Stimulated activated CD4-positive, alpha-beta T cell treated with anti-CD3 and anti-CD28 coated beads, TNF-alpha, amount 100 ng/mL, for 4 hours (primary cell): ENCODE measurements around the gene AIMP2.
A peak's percentile ranks its signal among the peaks of the same experiment; 100 is the strongest.
"Not testable (repeated sequence)": the region's sequence is repeated elsewhere in the genome, so short reads cannot be mapped to it uniquely, and the experiment has no call there.

Source experiments
- DNase-seq, 3 experiments: peaks; one replicate each; pipeline ENCODE4 v3.0.0-alpha.2; 2020; ENCODE audit warnings: low read depth in 3 of 3

AIMP2 gene

DNA sequence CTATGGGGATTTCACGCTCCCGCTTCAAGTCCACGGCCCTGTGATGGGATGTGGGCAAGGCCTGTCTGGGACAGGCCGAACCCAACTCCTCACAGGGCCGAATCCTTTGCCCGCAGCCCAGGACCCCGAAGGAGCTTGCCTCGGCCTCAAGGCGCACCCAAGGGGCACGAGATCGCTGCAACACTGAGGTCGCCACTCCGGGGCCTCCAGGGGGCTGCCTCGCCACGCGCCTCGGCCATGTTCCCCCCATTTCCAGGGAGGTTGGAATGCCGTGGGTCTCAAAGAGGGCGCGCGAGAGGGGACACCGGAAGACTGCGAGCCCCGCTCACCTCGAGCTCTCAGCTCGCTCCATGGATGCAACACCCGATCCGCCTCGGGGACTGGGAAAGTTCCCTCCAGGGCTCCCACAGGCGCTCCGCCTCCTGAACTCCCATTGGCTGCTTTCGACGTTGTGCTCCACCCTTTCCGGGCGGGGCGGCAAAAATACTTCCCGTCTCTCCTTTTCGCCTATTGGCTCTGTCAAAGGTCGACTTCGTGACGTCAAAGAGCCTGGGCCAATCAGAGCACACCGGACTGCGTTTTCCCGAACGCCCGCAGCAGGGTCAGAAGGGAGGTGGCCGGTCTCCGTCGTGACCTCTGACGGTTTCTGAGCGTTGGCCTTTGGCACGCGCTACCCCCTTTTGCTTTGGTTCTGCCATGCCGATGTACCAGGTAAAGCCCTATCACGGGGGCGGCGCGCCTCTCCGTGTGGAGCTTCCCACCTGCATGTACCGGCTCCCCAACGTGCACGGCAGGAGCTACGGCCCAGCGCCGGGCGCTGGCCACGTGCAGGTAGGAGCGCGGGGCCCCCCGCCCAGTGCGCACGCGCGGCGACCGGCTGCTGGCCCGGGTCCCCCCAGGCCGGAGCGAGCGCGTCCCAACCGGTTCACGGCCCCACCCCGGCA lies at the start of gene AIMP2, which contains the start of gene PMS2:
Gene AIMP2, plus strand, starts transcription at position 605 of the 944 bp plus-strand sequence. Its CDS starts 92 bp downstream, at position 697.
Gene PMS2, minus strand, starts transcription at position 382 of the 944 bp plus-strand sequence. Its CDS starts 30 bp downstream, at position 352.
- peak; percentile 89 to 95 (median 93) for DNase-seq

DNA sequence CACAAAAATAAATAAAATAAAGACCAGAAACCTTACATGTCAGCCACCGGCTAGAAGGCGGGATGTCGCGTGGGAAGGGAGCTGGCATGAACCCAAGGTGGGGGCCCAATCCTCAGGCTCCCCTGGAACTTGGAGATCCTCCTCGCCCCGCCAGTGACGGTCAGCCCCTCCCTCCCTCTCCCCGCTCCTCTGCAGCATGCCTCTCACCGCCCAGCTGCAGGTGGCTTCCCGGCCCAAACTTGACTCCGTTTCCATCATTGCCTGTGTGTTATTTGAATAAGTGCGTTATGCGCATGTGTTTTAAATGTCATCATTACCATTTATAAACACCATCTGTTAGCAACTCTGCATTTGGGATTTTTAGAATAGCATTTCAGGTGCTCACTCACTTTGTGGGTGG lies 45.9 kb upstream of the AIMP2 start:
- not testable (repeated sequence) for DNase-seq

DNA sequence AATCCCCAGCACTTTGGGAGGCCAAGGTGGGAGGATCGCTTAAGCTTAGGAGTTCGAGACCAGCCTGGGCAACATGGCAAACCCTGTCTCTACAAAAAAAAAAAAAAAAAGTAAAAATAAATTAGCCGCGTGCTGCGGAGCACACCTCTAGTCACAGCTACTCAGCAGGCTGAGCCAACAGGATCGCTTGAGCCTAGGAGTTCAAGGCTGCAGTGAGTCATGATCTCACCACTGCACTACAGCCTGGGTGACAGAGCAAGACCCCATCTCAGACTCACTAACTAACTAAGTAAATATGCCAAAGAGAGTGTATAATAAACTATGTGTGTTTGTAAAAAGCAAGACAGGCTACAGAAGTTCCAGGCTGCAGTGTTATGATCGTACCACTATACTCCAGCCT lies 45.3 kb upstream of the AIMP2 start:
- not testable (repeated sequence) for DNase-seq

DNA sequence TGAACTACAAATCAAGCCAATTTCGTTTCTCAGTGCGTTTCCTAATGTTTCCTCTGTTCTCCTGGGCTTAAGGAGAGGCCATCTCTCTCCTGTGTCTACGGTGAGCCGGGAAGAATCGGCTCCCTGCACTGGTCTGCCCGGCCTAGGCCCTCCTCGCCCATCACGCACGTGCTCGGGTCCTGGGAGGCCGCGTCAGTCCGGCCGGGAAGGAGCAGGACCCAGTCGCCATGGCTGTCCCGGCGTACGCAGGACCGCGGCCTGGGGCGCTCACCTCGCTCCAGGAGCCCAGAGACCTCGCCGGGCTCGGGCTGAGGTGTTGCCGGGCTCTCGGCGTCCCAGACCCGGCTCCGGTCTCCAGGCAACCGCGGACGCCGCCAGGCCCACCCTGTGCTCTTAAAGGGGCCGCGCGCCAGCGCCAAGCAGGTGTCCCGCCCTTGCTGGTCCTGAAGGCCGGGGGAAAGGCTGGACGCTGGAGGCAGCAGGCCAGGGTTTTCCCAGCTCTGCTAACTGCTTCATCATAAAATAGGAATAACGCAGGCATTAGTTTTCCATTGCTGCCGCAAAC lies 38.6 kb upstream of the AIMP2 start, which contains the start of gene RSPH10B:
Gene RSPH10B, minus strand, starts transcription at position 343 of the 565 bp plus-strand sequence. CDS start 3,573 bp downstream, outside the sequence.
- not testable (repeated sequence) for DNase-seq

DNA sequence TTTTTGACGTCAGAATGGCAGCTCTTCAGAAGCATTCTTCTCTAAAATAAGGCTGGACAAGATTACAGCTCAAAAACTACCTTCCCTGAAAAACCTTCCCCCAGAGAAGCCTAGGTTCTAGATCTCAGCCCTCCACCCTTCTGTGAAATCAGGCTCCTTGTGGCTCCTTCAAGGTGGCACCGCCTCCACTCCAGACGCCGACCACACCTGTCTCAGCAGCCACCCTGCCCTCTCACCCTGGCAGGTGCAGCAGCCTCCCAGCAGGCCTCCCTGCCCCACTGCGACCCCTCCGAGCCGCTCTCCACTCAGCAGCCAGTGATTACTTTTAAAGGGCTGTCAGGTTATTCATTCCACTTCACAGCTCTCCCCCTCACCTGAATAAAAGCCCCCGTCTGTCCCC lies 35.5 kb upstream of the AIMP2 start:
- not testable (repeated sequence) for DNase-seq

DNA sequence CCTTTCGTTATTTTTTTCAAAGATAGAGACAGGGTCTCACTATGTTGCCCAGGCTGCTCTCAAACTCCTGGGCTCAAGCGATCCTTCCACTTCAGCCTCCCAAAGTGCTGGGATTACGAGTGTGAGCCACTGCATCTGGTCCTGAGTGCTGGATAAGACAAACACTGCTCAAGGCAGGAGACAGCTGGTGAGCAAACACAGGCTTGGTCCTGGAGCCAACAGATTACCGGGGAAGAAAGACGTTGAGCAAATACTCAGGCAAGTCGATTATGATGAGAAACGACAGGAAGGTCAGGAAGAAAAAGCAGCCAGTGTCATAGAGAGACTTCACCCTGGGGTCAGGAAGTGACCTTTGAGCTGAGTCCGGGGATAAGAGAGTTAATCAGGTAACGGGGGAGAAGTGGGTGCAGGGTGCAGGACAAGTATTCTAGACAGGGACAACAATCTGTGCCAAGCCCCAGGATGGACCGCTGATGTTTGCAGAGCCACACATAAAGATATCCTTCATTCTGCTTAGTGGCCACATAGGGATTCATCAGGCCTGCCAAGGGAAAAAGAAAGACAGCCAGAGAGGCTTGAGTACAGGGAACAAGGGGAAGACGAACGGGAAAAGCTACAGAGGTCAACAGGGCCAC lies 29.3 kb upstream of the AIMP2 start:
- not testable (repeated sequence) for DNase-seq

DNA sequence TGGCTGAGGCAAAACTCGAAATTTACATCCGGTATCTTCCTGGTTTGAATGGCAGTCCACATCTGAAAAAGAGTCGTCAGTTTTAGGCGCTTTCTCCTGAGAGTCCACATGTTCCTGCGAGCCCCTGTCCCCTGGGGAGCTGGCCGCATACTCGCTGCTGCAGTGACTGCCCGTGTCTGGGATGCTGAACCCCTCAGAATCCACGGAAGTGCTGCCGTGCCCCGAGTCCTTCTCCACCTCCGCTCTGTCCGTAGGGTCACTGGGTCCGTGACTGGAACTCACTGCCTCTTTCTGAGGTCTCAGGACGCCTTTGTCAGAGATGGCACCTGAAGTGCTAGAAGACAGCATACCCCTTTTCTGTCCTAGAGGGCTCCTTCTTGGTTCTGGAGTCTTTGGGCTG lies 22.0 kb upstream of the AIMP2 start:
- not testable (repeated sequence) for DNase-seq

DNA sequence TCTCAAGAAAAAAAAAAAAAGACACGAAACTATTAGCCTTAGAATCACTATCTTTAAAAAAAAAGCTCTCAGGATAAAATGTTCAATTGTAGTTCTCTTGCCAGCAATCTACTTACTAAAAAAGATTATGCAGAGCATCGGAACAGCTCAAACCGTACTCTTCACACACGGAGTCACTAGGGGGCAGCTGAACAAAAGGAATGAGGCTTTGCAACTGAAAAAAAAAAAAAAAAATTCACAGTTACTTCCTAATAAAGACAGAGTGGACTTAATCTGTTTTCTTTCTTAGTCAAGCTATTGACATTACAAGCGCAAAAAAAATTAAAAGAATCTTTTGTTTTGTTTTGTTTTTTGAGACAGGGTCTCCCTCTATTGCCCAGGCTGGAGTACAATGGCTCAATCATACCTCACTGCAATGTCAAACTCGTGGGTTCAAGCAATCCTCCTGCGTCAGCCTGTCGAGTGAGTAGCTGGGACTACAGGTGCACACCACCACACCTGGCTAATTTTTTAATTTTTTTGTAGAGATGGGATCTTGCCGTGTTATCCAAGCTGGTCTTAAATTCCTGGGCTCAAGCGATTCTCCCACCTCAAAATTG lies 11.8 kb upstream of the AIMP2 start:
- peak in 2 of 3 experiments; percentile 13 to 35 for DNase-seq

DNA sequence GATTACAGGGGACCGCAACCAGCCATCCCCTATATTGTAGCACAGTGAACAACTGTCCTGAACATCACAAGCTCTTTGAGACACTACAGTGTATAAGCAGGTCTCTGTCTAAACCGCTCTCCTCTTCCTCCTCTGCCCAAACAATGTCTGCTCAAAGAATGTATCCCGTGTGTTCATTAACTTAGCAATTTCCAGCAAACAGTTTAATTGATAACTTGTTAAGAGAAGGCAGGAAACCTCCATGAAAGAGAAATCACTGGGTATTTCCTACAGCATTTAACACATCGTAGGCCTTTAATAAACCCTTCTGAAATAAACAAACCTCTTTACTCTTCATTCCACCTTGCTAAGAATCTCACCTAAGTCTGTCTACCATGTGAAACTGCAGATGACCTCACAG lies 1.7 kb upstream of the AIMP2 start:
- DNase-seq, result no peak

DNA sequence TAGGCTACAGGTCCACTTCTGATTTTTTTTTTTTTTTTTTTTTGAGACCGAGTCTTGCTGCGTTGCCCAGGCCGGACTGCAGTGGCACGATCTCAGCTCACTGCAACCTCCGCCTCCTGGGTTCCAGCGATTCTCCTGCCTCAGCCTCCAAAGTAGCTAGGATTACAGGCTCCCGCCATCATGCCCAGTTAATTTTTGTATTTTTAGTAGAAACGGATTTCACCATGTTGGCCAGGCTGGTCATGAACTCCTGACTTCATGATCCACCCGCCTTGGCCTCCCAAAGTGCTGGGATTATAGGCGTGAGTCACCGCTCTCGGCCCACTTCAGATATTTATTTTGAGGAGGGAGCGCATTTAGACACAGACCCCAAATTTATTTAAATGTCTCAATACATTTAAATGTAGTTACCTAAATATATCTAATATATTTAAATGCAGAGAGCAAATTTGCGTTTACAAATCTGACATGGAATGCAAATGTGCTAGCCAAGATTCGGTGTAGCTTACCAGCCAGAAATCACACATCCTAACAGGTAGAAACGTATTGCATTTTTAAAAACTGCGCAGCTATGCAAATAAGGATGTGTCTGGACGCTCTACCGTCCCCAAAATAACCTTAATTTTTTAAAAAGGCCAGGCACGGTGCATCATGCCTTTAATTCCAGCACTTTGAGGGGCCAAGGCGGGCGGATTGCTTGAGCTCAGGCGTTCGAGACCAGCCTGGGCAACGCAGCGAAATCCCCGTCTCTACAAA lies 1.1 kb upstream of the AIMP2 start:
- DNase-seq, result not testable (repeated sequence)

DNA sequence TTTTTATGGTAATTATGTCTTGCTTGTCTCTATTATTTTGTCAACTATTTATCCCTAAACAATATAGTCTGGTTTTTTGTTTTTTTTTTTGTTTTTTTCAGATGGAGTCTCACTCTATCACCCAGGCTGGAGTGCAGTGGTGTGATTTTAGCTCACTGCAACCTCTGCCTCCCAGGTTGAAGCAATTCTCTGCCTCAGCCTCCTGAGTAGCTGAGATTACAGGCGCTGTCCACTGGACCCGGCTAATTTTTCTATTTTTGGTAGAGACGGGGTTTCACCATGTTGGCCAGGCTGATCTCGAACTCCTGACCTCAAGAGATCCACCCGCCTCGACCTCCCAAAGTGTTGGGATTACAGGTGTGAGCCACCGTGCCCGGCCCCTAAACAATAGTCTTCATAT lies 1.3 kb downstream of the AIMP2 start:
- DNase-seq, result not testable (repeated sequence)

DNA sequence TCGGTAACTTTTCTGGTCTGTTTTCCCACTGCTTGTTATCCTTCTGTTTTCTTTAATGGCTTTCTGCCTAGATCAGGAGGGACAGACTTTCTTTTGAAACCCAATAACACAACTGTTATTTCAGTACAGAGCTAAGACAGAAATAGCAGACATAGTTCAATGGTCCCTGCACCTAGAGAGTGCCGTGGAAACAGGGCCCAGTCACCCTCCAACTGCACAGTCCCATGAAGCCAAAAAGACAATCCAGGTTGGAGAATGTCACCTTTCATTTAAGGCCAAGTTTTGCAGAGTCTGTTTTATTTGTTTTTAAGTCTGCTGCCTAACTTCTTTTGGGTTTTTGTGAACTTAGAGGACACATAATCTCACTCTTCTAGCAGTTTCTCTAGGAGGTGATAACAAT lies 2.5 kb downstream of the AIMP2 start:
- DNase-seq, result no peak

DNA sequence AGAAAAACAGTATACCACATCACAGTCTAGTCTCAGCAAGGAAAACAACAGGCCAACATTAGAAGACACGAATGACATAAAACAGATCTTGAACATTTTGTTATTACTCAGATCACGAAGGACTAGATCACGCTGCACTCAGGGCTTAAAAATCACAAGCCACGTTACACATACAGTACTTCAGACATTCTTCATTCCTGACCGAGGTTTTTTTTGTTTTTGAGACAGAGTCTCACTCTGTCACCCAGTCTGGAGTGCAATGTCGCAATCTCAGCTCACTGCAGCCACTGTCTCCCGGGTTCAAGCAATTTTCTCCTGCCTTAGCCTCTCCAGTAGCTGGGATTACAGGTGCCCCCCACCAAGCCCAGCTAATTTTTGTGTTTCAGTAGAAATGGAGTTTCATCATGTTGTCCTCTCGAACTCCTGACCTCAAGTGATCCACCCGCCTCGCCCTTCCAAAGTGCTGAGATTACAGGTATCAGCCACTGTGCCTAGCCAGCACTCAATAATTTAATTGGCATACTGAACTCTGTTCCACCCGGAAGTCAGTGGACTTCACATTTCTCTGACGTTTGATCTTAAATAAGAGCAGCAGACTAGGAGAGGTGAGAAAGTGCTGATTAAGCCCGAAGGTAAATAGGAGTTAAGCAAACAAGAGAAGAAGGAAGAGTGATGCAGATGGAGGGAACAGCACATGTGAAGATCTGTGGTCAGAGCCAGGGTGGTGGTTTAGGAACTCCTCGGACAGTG lies 3.5 kb downstream of the AIMP2 start:
- DNase-seq, result no peak

DNA sequence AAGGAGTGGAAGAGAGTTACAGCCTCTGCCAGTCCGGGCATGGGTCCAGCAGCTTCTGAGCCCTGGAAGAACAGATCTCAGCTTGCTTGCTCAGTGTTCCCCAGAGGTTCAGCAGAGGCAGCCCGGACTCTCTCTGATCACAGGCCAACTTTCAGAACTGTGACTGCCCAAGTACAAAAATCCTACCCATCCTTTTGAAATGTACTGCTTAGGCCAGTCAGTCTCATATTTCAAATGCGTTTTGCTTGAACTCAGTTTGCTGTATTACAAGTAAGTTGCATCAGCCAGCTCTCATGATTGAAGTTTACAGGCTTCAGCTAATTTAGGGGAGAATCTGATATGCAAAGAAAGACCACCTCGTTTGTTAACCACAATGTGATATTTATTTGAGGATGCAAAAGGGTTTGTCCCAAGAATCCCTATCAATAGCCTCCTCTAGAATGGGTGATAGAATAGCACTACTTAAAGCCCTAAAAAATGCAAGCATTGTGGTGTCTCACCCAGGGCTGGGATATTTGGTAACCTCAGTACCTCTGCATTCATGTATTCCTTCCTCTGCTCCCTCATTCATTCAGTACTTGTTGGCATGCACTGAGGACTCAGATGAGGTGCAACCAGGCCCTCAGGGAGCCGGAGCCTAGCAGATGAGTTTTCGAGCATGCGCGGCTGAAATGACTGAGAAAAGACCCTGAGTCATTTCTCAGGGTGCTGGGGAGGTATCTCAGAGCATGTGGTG lies 7.0 kb downstream of the AIMP2 start:
- DNase-seq, result no peak

DNA sequence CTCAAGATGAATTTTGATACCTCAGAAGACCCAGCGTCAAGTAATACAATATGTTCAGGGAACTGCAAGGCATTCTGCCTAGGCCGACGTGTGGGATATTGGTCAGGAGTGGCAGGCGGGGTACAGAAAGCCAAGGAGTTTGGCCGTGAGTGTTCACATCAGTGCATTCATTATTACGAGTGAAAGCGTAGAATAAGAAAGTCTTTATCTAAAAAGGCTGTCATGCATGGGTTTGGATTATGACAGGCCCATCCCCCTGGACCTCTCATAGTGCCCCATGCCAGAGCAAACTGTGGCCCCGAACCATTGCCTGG lies 7.5 kb downstream of the AIMP2 start:
- no peak for DNase-seq

DNA sequence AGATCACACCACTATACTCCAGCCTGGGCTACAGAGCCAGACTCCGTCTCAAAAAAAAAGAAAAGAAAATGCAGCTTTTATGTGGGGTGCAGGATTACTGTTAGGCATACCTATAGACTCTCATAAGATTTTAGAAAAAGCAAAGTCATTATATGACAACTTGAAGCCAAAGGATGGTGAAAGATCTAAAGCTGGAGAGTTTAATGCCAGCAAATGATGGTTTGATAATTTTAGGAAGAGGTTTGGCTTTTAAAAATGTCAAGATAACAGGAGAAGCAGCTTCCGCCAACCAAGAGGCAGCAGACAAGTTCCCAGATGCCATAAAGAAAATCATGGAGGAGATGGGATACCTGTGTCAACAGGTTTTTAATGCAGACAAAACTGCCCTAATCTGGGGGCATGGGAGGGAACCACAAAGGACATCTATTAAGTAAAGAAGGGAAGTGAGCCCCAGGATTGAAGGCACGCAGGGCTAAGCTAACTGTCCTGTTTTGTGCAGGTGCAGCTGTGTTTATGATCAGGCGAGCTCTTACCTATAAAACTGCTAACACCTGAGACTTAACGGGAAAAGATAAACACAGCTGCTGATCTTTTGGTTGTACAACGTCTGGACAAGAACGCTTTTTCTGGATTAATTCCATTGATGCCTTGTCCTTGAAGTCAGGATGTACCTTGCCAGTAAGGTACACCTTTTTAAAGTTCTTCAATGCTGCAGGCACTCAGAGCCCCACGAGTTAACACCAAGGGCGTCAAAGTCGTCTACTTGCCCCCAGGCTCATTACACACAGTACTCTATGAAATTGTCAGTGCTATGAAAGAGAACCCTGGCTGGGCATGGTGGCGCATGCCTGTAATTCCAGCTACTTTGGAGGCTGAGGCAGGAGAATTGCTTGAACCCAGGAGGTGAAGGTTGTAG lies 11.6 kb downstream of the AIMP2 start:
- no peak for DNase-seq

DNA sequence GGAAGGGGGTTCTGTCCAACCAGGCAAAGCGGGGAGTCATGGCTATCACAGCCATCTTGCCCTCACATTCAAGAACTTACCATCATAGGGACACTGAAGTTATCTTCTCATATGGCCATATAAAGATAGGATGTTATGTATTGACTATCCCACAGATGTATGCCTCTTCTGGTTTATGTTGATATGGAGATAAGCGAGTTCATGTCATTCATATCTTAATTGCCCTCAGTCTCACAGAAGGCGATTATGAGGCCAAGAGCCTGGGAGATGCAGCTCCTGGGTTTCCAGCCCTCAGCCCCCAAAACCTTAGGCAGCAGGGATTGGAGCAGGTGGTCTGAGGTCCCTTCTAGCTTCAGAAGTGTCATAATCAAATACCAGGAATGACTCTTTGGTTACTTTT lies 13.6 kb downstream of the AIMP2 start:
- no peak for DNase-seq

DNA sequence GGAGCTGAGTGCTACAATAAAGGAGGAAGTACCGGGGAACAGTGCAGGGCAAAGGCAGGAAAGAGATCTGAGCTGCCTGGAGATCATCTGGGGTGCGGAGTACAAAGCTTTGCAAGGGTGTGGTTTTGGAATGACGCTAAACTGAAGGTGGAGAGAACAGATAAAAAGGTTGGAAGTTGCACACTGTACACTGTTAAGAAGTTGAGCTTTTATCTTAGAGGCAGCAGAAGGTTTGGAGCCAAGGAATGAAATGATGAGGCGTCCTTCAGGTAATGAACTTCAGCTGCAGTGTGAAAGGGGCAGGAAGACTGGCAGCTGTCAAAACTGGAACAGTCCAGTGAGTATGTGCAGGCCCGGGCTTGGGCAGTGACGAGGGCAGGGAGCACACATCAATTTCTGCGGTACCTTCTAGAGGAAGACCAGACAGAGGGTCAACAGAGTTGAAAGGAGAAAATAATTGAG lies 14.9 kb downstream of the AIMP2 start:
- DNase-seq, result no peak
